ENCODE measurements around the gene CELSR1.
"Not testable (repeated sequence)": the region's sequence is repeated elsewhere in the genome, so short reads cannot be mapped to it uniquely, and the experiment has no call there.

The CELSR1 gene

DNA sequence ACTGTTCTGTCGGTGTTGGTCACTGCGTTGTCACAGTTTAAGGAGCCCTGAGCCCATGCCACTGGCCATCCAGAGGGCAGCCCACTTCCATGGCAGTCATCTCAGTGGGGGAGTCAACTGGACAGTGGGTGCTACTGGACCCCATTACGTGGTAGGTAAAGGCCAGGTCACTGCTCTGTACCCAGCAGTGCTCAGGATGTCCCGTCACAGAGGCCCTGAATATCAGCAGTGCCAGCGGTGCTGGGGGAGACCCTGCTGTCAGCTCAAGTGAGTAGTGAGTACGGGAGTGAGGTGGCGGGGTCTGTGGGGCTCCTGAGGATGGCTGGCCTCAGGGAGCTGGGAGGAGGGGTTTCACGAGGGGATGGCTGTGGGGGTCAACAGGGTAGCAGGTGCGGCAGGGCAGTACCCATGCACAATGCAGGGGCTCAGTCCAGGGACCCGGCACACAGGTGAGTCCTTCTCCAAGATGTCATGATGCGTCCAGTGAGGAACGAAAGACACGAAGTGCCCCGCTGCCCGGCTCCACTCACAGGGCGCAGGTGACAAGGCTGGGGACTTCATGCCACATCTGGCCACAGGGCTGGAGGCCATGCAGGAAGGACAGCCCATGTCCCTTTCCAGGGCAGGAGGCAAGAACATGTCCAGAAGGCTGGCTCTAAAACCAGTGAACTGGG, 27.9 kb downstream of the CELSR1 start:
- DNase-seq: no peak

- no peak for DNase-seq
These were observed 28.9 kb downstream of the CELSR1 start for GRCh38 chr22:46508491-46508999.

DNA sequence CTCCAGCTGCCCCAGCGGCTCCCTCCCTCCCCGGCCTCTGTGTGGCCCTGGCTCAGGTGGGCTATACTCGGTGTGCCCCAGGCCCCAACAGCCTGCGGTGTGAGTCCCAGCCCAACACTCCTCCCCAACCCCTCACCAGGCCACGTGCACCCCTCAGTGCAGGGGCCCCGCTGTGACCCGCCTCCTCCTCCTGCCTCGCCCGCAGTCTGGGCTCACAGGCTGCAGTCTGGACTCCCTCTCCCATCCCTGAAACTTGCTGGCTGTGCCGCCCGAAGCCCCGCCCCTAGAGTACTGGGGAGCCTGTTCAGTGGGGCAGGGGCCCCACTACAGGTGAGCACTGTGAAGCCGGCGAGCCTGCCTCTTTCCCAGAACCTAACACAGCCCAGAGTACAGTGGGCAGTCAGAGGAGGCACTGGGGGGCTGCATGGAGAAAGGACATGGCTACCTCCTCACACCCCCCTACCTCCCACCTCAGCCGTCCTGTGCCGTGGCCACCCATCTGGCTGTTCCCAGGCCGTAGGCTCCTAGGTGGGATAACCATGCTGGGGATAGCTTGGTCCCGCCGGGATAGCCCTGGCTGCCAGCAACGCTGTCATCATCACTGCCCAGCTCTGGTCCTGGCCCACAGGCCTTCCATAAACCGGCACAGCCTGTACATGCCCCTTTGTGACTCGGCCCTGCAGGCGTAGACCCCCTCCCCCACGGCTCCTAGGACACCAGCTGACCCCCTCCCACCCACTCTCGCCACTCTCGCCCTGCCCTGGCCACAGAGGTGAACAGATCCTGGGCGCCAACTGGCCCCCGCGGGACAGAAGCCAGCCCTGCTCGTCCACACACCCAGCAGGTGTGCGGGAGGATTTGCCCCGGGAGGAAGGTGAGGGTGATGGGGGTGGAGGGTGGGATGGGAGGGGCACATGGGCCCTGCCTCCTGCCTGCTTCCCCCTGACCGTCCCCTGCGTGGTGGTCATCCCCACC, 29.7 kb downstream of the CELSR1 start:
- no peak for DNase-seq

GRCh38 chr22:46504584-46504983, 32.8 kb downstream of the CELSR1 start:
- DNase-seq: no peak

DNA sequence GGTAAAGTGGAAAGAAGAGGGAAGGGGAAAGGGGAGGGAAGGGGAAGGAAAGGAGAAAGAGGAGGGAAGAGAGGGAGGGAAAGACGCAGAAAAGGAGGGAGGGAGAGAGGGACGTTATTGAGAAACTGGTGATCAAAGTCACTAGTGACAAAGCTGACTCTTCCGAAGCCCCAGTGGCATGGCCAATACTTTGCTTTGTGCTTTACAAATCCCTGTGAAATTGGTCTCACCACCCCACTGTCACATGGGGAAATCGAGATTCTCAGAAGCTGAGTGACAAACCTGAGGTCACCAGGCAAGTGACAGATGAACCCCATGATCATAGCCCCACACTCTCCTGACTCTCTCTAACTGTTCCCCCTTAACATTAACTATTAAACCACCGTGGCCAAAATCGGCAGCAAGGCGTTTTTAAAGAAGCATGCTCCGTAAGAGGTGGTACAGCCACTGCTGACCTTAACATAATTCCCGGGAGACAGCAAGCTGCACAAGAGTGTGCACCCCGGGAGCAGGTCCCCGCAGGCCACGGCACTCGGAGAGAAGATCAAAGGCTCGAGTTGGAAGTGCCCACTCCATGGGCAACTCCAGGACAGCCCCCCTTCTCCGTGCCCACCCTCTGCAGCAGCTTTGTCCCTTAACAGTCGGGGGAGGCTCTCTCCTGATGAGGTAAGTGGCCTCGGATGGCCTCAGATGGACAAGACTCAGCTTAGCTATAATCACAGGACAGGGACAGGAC, 34.8 kb downstream of the CELSR1 start:
- DNase-seq: no peak

- no peak for DNase-seq
These were observed 35.7 kb downstream of the CELSR1 start for GRCh38 chr22:46501701-46502100.

- not testable (repeated sequence) for DNase-seq
These were observed 36.2 kb downstream of the CELSR1 start for GRCh38 chr22:46501265-46501664.

- no peak for DNase-seq
These were observed 37.2 kb downstream of the CELSR1 start for GRCh38 chr22:46500201-46500600.

DNA sequence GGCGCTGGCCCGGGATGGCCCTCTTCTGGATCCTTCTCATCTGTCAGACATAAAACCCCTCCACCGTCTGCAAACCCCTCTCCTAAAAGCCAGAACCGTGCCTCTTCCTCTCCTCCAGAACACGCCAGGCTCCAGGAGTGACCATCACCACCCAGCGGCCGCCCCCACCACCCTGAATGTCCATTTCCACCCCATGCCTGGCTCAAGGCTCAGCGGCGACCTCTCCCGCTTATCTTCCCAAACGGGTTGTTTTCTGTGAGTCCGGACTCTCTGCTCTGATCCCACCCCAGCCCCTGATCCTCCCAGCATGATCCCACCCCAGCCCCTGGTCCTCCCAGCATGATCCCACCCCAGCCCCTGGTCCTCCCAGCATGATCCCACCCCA, 37.6 kb downstream of the CELSR1 start:
- DNase-seq: no peak

DNA sequence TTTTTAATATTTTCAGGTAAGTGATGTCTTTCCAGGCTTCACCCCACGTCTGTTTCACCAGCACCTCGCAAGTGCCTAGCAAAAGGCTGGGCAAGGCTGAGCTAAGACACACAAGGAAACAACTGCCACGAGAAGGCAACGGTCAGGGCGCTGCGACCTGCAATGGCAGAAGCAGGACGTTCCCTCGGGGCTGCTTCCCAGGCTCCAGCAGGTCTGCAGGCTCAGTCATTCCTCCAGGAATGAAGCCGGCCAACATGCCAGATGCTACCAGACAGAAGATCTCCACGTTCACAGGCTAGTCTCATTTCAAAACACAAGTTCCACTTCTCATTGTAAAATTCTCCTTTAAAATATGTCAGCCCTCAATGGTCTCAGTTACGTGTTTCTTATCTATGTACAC, 45.5 kb downstream of the CELSR1 start:
- DNase-seq: no peak

DNA sequence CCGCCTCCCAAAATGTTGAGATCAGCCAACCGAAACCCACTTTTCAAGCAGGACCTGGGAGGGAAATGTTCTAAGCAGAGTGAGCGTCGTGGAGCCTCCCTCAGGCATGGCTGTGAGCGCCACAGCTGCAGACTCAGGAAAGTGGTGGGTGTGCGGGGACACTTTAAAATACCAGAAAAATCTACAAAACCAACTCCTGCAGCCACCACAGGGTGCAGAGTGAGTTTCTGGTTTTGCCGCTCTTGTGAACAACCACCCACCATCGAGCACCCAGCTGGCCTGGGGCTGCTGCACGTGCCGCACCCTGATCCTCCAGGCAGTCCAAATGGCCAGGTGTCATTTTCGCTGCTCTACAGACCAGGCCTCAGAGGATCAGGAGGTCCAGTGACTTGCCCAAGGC, 46.9 kb downstream of the CELSR1 start:
- no peak for DNase-seq

DNA sequence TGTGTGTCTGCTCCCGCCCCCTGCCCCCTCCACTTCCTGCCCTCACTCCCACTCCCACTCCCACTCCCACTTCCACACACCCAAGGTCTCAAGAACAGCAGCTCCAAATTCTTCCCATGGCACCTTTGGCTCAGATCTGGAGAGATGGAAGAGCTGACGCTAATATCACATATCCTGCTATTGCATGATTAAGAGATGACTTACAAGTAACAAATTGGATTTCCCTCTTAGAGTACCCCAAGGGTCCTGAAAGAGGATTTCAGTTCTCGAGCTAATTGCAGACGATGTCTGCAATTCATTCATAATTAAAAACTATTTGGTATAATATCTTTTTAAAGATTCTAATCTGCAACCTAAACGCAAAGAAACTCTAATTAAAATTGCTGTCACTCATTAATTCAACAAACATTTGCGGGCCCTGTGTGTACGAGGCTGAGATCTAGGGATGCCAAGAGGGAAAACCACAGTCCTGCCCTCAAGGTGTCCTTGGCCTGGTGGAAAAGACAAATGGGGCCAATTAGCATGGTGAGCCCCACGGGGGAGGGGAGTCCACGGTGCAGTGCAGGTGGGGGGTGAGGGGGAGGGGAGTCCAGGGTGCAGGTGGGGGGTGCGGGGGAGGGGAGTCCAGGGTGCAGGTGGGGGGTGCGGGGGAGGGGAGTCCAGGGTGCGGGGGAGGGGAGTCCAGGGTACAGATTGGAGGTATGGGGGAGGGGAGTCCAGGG, 50.3 kb downstream of the CELSR1 start:
- no peak for DNase-seq

DNA sequence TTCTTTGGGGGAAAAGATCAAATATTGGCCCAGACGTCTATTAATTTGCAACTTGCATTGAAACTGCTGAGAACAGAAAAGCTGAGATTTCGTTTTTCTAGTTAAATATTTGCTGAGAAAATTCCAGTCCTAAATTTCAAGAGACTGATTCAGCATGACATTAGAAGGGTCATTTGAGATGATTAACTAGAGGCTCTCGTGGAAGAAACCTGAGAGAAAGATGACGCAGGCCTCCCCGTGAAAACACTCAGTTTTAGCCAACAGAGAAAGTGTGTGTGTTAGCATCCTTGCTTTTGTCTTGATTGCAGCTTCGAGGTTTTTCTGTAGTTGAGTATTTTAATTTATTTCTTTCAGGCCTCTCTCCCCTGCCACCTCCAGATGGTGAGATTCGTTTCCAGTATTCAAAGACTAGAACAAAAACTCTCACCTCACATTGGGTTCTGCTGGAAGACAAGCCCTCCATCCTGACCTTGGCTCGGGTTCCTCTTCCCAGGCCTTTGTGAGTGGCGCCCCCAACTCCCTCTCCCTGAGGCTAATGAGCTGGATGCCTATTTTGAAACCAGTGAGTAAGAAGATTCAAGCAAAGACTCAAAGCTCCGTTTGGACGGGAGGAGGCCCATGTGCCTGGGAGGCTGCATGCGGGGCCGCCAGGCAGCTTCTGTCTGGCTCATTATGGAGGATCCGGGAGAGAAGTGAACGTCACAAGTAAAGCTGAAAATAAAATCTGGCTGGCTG, 52.4 kb downstream of the CELSR1 start:
- no peak for DNase-seq

- DNase-seq: no peak
These were observed 53.1 kb downstream of the CELSR1 start for GRCh38 chr22:46484156-46484860.

- DNase-seq: no peak
These were observed 54.1 kb downstream of the CELSR1 start for GRCh38 chr22:46483353-46483752.

DNA sequence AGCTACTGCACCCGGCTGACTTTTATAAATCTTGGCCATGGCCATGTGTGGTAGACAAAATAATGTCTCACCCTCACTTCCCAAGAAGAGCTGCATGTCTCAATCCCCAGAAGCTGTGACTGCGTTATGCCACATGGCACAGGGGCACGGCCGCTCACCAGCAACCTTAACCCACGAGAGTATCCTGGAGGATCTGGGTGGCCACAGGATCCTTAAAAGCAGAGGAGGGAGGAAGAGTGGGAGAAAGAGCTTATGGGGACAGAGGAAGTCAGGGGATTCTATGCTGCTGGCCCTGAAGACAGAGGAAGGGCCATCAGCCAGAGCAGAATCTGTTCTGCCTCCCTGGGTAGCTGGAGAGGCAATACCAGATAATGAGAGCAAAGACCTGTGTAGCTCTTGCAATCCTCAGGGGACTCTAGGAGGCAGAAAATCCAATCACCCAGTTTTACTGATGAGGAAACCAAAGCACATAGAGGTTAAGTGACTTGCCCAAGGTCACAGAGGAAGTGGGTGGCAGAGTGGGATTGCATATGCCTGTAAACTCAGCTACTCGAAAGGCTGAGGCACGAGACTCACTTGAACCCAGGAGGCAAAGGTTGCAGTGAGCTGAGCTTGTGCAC, 55.3 kb downstream of the CELSR1 start:
- DNase-seq: no peak

- DNase-seq: no peak
These were observed 56.0 kb downstream of the CELSR1 start for GRCh38 chr22:46481386-46481785.

GRCh38 chr22:46480396-46480795, 57.0 kb downstream of the CELSR1 start:
- no peak for DNase-seq

DNA sequence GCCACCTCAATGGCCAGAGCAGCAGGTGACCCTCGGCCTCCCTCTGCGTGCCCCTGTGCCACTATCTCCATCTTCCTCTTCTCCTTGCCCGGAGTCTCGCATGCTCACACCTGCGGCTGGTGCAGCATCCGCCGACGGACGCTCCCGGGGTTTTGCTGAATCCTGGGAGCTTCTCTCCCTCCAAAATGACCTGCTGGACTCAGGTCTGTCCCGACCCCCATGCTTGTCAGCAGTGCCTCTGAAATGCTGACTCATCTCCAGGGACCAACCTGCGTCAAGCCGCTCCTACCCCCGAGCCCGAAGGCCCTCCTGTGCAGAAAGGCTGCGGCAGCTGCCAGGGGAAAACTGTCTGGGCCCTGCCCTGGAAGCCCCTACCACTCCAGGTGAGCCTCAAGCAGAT, 58.4 kb downstream of the CELSR1 start:
- no peak for DNase-seq

- DNase-seq: no peak
These were observed 59.3 kb downstream of the CELSR1 start for GRCh38 chr22:46478083-46478551.

- no peak for DNase-seq
These were observed 60.9 kb downstream of the CELSR1 start for GRCh38 chr22:46476547-46476941.

Measured in NCI-H510A treated with DMSO at 0.1 percent for 48 hours (cell line).